Esophagus muscularis mucosa (tissue), 4 donors: ENCODE results near the gene TRIM27. TPM values are rescaled to one million over a fixed set of nuclear protein-coding genes. Genes with fewer than 3 reads are reported as not detected.
"Not testable (repeated sequence)": the region's sequence is repeated elsewhere in the genome, so short reads cannot be mapped to it uniquely, and the experiment has no call there.

Experiments used
- DNase-seq: peaks from one replicate; pipeline ENCODE4 v3.0.0-alpha.2; 2017; ENCODE audit errors: extremely low spot score
- H3K27ac ChIP-seq, 4 donors: fragments of 200-600 bp; sonication (generic); replicated peaks in 1 of 4; 1 replicate in 3 of 4; 2 replicates in 1 of 4; pipeline ENCODE4 v1.5.1; 2016 to 2019; ENCODE audit warnings: mild to moderate bottlenecking in 1 of 4
- H3K27me3 ChIP-seq, 4 donors: fragments of 200-600 bp; sonication (generic); one replicate each; pipeline versions ENCODE4 v1.5.1 to v1.6.0; 2016 to 2019
- H3K36me3 ChIP-seq, 4 donors: fragments of 200-600 bp; sonication (generic); one replicate each; pipeline ENCODE4 v1.5.1; 2016 to 2019
- H3K4me1 ChIP-seq, 4 donors: fragments of 200-600 bp; sonication (generic); one replicate each; pipeline ENCODE4 v1.5.1; 2016 to 2019
- H3K4me3 ChIP-seq, 4 donors: fragments of 200-600 bp; sonication (generic); 1 replicate in 2 of 4; 2 replicates in 2 of 4; pipeline ENCODE4 v1.5.1; 2016 to 2019; ENCODE audit warnings: mild to moderate bottlenecking in 4 of 4, moderate library complexity in 1 of 4
- H3K9me3 ChIP-seq, 4 donors: fragments of 200-600 bp; sonication (generic); 1 replicate in 3 of 4; 2 replicates in 1 of 4; pipeline ENCODE4 v1.5.1; 2016 to 2019
- EP300 ChIP-seq: sonication (generic); formaldehyde crosslinking; IDR thresholded peaks from one replicate; pipeline ENCODE4 v1.6.1; 2017; ENCODE audit warnings: antibody characterized with exemption
- POLR2A ChIP-seq: fragments of 450-650 bp; IDR thresholded peaks from one replicate; pipeline ENCODE4 v1.6.1; 2017; ENCODE audit warnings: antibody characterized with exemption, moderate library complexity, mild to moderate bottlenecking, low read depth
- POLR2AphosphoS5 ChIP-seq, 2 donors: sonication (generic); formaldehyde crosslinking; IDR thresholded peaks; one replicate each; pipeline ENCODE4 v1.6.1; 2017; ENCODE audit warnings: antibody characterized with exemption in 2 of 2
- WGBS: methylation state at CpG from one replicate; pipeline ENCODE4 v1.1.5; 2018; 5-methylcytosine and 5-hydroxymethylcytosine counted together
- intact Hi-C: fragments of 100-400 bp; cut with DNase I; formaldehyde crosslinking; loops from one replicate; pipeline ENCODE4 v1.15.1; 2023
- total RNA-seq, 4 donors: library from RNA; depleted of rRNA; stranded (reverse); fragments of >200 nt; gene quantifications; one replicate each; pipeline versions ENCODE4 v1.1.0 to v1.2.1, GENCODE V29; 2016
- TF ChIP-seq, protein P1 (sequence below), 3 experiments: fragments of 200-600 bp in 2 of 3; fragments of 450-650 bp in 1 of 3; sonication (generic) in 2 of 3; IDR thresholded peaks; one replicate each; pipeline ENCODE4 v1.5.1; 2017 to 2019; ENCODE audit warnings: antibody characterized with exemption in 3 of 3, mild to moderate bottlenecking in 2 of 3, moderate library complexity in 1 of 3

The TRIM27 gene
- total RNA-seq, 4 donors from 2014 or later = 31.1 to 42.2 (median 36.0) TPM

DNA sequence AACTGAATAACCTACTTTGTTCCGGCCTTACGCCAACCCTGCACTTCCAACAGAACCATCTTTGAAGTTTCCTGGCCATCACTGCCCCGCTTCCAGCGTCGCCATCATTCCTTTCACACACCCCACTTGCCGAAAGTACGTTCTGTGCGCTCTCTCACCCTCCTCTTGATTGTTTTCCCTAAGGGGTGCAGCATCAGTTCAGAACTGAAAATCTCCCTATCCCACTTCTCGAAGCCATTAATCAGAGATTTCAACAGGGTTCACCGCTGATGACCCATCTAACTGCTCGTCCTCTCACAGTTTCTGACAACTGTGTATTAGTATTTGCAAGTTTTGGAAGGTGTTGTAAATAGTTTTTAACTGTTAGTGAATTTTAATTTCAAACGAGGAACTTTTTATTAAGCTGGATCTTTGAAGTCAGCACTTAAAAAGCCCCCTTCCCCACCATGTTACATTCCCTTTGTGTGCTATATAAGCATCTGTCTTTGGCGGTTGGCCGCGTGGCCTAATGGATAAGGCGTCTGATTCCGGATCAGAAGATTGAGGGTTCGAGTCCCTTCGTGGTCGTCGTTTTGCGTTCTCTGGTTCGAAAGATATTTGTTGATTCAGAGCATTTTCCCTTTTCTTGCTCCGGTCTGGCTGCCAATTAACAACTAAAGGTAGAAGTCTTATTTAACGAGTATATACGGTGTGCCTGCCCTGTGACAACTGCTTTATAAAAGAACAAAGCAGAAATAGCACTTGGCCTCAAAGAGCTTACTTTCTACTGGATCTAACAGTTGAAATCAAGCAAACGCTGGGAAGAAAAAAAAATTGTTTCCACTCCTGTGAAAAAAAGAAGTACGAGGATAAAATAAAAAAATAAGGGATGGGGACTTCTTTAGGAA is 42.6 kb downstream of the TRIM27 start:
- WGBS = 6% methylated on average over 28 of the region's 28 CpGs
- Histone ChIP-seq H3K4me1 (peaks cover 0 to 17% (median 6%) of the 10 kb centered on the region in 4 donors), H3K36me3 (no peaks in the 10 kb centered on the region), H3K4me3 (peak overlapping the region; percentile 51 to 63 (median 52)), H3K27ac (no peak overlapping the region), H3K9me3 (no peaks in the 10 kb centered on the region), H3K27me3 (peaks cover 0 to 23% (median 10%) of the 10 kb centered on the region in 4 donors)
- TF ChIP-seq POLR2AphosphoS5 (IDR thresholded peaks at IDR 0.05) (no peak), POLR2A (no peak), EP300 (no peak)
- TF ChIP-seq, protein P1, sequence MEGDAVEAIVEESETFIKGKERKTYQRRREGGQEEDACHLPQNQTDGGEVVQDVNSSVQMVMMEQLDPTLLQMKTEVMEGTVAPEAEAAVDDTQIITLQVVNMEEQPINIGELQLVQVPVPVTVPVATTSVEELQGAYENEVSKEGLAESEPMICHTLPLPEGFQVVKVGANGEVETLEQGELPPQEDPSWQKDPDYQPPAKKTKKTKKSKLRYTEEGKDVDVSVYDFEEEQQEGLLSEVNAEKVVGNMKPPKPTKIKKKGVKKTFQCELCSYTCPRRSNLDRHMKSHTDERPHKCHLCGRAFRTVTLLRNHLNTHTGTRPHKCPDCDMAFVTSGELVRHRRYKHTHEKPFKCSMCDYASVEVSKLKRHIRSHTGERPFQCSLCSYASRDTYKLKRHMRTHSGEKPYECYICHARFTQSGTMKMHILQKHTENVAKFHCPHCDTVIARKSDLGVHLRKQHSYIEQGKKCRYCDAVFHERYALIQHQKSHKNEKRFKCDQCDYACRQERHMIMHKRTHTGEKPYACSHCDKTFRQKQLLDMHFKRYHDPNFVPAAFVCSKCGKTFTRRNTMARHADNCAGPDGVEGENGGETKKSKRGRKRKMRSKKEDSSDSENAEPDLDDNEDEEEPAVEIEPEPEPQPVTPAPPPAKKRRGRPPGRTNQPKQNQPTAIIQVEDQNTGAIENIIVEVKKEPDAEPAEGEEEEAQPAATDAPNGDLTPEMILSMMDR (IDR thresholded peaks at IDR 0.05) = no peak
- intact Hi-C loops = loop anchor here (5.0 kb wide), 1 partner anchor 44 kb away; no protein-coding TSS in a partner anchor
- no peak for DNase-seq

GRCh38 chr6:28880519-28880893 is 43.3 kb downstream of the TRIM27 start:
- peak overlapping the region; percentile 51 to 63 (median 52) for H3K4me3 ChIP-seq
- no peaks in the 10 kb centered on the region for H3K9me3 ChIP-seq
- H3K27ac ChIP-seq = no peak overlapping the region
- peaks cover 0 to 25% (median 10%) of the 10 kb centered on the region in 4 donors for H3K27me3 ChIP-seq
- intact Hi-C loops = loop anchor here (5.0 kb wide), 1 partner anchor 43 kb away; no protein-coding TSS in a partner anchor
- H3K4me1 ChIP-seq = peaks cover 0 to 17% (median 6%) of the 10 kb centered on the region in 4 donors
- H3K36me3 ChIP-seq = no peaks in the 10 kb centered on the region
- no peak for TF ChIP-seq POLR2AphosphoS5 (IDR thresholded peaks at IDR 0.05)
- TF ChIP-seq EP300 = no peak
- no peak for TF ChIP-seq POLR2A
- TF ChIP-seq, protein P1 (IDR thresholded peaks at IDR 0.05) = no peak
- 42% methylated on average over 7 of the region's 7 CpGs for WGBS
- DNase-seq = no peak

GRCh38 chr6:28876710-28877109 is 47.1 kb downstream of the TRIM27 start:
- WGBS = 0% methylated on average over 1 of the region's 1 CpG
- H3K9me3 ChIP-seq = no peaks in the 10 kb centered on the region
- TF ChIP-seq, protein P1 (IDR thresholded peaks at IDR 0.05) = no peak
- no peak for TF ChIP-seq POLR2AphosphoS5 (IDR thresholded peaks at IDR 0.05)
- TF ChIP-seq EP300 = no peak
- TF ChIP-seq POLR2A = no peak
- no peak overlapping the region for H3K4me3 ChIP-seq
- H3K27ac ChIP-seq = no peak overlapping the region
- peaks cover 0 to 12% (median 3%) of the 10 kb centered on the region in 4 donors for H3K4me1 ChIP-seq
- intact Hi-C loops = no loop called here
- H3K36me3 ChIP-seq = no peaks in the 10 kb centered on the region
- H3K27me3 ChIP-seq = peaks cover 0 to 32% (median 3%) of the 10 kb centered on the region in 4 donors
- no peak for DNase-seq

- no peaks in the 10 kb centered on the region for H3K9me3 ChIP-seq
- WGBS = 61% methylated on average over 6 of the region's 6 CpGs
- no peak overlapping the region for H3K4me3 ChIP-seq
- intact Hi-C loops = no loop called here
- TF ChIP-seq, protein P1 (IDR thresholded peaks at IDR 0.05) = no peak
- DNase-seq = no peak
- peaks cover 0 to 32% (median 3%) of the 10 kb centered on the region in 4 donors for H3K27me3 ChIP-seq
- H3K27ac ChIP-seq = no peak overlapping the region
- no peaks in the 10 kb centered on the region for H3K4me1 ChIP-seq
- no peaks in the 10 kb centered on the region for H3K36me3 ChIP-seq
Observed at GRCh38 chr6:28875191-28875747, 48.5 kb downstream of the TRIM27 start.

DNA sequence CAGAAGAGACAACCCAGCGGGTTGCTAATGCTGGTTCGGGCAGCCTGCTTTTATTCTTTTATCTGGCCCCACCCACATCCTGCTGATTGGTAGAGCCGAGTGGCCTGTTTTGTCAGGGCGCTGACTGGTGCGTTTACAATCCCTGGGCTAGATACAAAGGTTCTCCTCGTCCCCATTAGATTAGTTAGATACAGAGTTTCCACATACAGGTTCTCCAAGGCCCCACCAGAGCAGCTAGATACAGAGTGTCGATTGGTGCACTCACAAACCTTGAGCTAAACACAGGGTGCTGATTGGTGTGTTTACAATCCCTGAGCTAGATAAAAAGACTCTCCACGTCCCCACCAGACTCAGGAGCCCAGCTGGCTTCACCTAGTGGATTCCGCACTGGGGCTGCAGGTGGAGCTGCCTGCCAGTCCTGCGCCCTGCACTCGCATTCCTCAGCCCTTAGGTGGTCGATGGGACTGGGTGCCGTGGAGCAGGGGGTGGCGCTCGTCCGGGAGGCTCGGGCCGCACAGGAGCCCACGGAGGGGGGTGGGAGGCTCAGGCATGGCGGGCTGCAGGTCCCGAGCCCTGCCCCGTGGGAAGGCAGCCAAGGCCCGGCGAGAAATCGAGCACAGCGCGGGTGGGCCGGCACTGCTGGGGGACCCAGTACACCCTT is 51.5 kb downstream of the TRIM27 start:
- H3K4me3 ChIP-seq, H3K9me3 ChIP-seq, H3K4me1 ChIP-seq, DNase-seq, H3K36me3 ChIP-seq, H3K27ac ChIP-seq, intact Hi-C loops: not testable (repeated sequence)
- WGBS = 81% methylated on average over 8 of the region's 28 CpGs
- peaks cover 0 to 32% (median 3%) of the 10 kb centered on the region in 4 donors for H3K27me3 ChIP-seq
